ENCODE data around the gene TSPAN3. TPM values are rescaled to one million over a fixed set of nuclear protein-coding genes. Genes with fewer than 3 reads are reported as not detected.

The TSPAN3 gene
- total RNA-seq, 1 experiment from 2014 or later, result 237 TPM

GRCh38 chr15:77023576-77024272, 47.2 kb downstream of the TSPAN3 start:
- H3K27me3 Mint-ChIP-seq (ENCODE audit: insufficient read depth, unreplicated experiment), result no peaks in the 10 kb centered on the region

GRCh38 chr15:77022646-77023575, 48.0 kb downstream of the TSPAN3 start:
- Histone ChIP-seq H3K9me3 (no peaks in the 10 kb centered on the region), H3K27me3 (replicated peaks; ENCODE audit: control insufficient read depth, insufficient read depth, low read length) (no peaks in the 10 kb centered on the region), H3K36me3 (ENCODE audit: control insufficient read depth, insufficient read depth, low read length) (no peaks in the 10 kb centered on the region), H3K4me3 (ENCODE audit: low read depth, low read length) (no peak overlapping the region), H3K4me1 (no peaks in the 10 kb centered on the region)
- peak overlapping the region; percentile 64 for H3K27ac Mint-ChIP-seq (ENCODE audit: unreplicated experiment)
- POLR2A ChIA-PET, result no interaction called here
- no peak overlapping the region for H3K4me3 Mint-ChIP-seq (ENCODE audit: unreplicated experiment)
- BruUV-seq (replicated peaks), result no TSS peak
- intact Hi-C loops (cut with micrococcal nuclease; ENCODE audit: unreplicated experiment), result no loop called here
- peaks cover 4% of the 10 kb centered on the region for H3K36me3 Mint-ChIP-seq (ENCODE audit: insufficient read depth, unreplicated experiment)
- DNase-seq, result peak in 1 of 2 experiments; percentile 22
- CTCF ChIA-PET, result interaction anchor here (0.9 to 1.8 kb wide), 2 partner anchors 28 to 520 kb away, joined by 4 to 9 read pairs; partner anchors contain the start of gene PSTPIP1
- no peaks in the 10 kb centered on the region for H3K4me1 Mint-ChIP-seq (ENCODE audit: low read depth, unreplicated experiment)
- no peaks in the 10 kb centered on the region for H3K9me3 Mint-ChIP-seq (ENCODE audit: unreplicated experiment)
- H3K27me3 Mint-ChIP-seq (ENCODE audit: insufficient read depth, unreplicated experiment), result no peaks in the 10 kb centered on the region
- no peak for TF ChIP-seq CTCF (IDR thresholded peaks at IDR 0.05; ENCODE audit: insufficient read depth in 1 of 2, low read depth in 1 of 2, low read length in 1 of 2, severe bottlenecking in 1 of 2, unreplicated experiment in 1 of 2)

More at GRCh38 chr15:77023576-77024272, 47.2 kb downstream of the TSPAN3 start:
- no peaks in the 10 kb centered on the region for H3K9me3 ChIP-seq
- H3K4me1 ChIP-seq, result no peaks in the 10 kb centered on the region
- ChIA-PET CTCF (interaction anchor here (1.8 kb wide), 1 partner anchor 520 kb away, joined by 9 read pairs; no protein-coding TSS in a partner anchor), POLR2A (no interaction called here)
- BruUV-seq (replicated peaks), result no TSS peak
- DNase-seq, result peak in 1 of 2 experiments; percentile 24
- H3K4me3 Mint-ChIP-seq (ENCODE audit: unreplicated experiment), result no peak overlapping the region
- H3K27ac Mint-ChIP-seq (ENCODE audit: unreplicated experiment), result no peak overlapping the region
- no peaks in the 10 kb centered on the region for H3K9me3 Mint-ChIP-seq (ENCODE audit: unreplicated experiment)
- H3K27me3 ChIP-seq (replicated peaks; ENCODE audit: control insufficient read depth, insufficient read depth, low read length), result no peaks in the 10 kb centered on the region
- H3K4me1 Mint-ChIP-seq (ENCODE audit: low read depth, unreplicated experiment), result no peaks in the 10 kb centered on the region
- H3K36me3 Mint-ChIP-seq (ENCODE audit: insufficient read depth, unreplicated experiment), result peaks cover 4% of the 10 kb centered on the region
- no peak overlapping the region for H3K4me3 ChIP-seq (ENCODE audit: low read depth, low read length)
- TF ChIP-seq CTCF (IDR thresholded peaks at IDR 0.05; ENCODE audit: insufficient read depth in 1 of 2, low read depth in 1 of 2, low read length in 1 of 2, severe bottlenecking in 1 of 2, unreplicated experiment in 1 of 2), result no peak
- intact Hi-C loops (cut with micrococcal nuclease; ENCODE audit: unreplicated experiment), result loop anchor here (1.0 to 2.0 kb wide), 2 partner anchors 84 to 473 kb away; no protein-coding TSS in a partner anchor
- H3K36me3 ChIP-seq (ENCODE audit: control insufficient read depth, insufficient read depth, low read length), result no peaks in the 10 kb centered on the region

- H3K4me3 ChIP-seq (ENCODE audit: low read depth, low read length), result no peak overlapping the region
- H3K4me1 Mint-ChIP-seq (ENCODE audit: low read depth, unreplicated experiment), result no peaks in the 10 kb centered on the region
- BruUV-seq (replicated peaks), result no TSS peak
- ChIA-PET POLR2A (no interaction called here), CTCF (interaction anchor here (0.7 to 0.9 kb wide), 2 partner anchors 27 to 522 kb away, joined by 4 to 5 read pairs; partner anchors contain the start of gene PSTPIP1)
- H3K4me1 ChIP-seq, result no peaks in the 10 kb centered on the region
- H3K36me3 ChIP-seq (ENCODE audit: control insufficient read depth, insufficient read depth, low read length), result no peaks in the 10 kb centered on the region
- intact Hi-C loops (cut with micrococcal nuclease; ENCODE audit: unreplicated experiment), result no loop called here
- DNase-seq, result peak in 1 of 2 experiments; percentile 14
- no peaks in the 10 kb centered on the region for H3K9me3 Mint-ChIP-seq (ENCODE audit: unreplicated experiment)
- H3K4me3 Mint-ChIP-seq (ENCODE audit: unreplicated experiment), result no peak overlapping the region
- H3K36me3 Mint-ChIP-seq (ENCODE audit: insufficient read depth, unreplicated experiment), result peaks cover 4% of the 10 kb centered on the region
- H3K27me3 ChIP-seq (replicated peaks; ENCODE audit: control insufficient read depth, insufficient read depth, low read length), result no peaks in the 10 kb centered on the region
- peak overlapping the region; percentile 64 for H3K27ac Mint-ChIP-seq (ENCODE audit: unreplicated experiment)
- no peaks in the 10 kb centered on the region for H3K27me3 Mint-ChIP-seq (ENCODE audit: insufficient read depth, unreplicated experiment)
- no peaks in the 10 kb centered on the region for H3K9me3 ChIP-seq
- no peak for TF ChIP-seq CTCF (IDR thresholded peaks at IDR 0.05; ENCODE audit: insufficient read depth in 1 of 2, low read depth in 1 of 2, low read length in 1 of 2, severe bottlenecking in 1 of 2, unreplicated experiment in 1 of 2)
Measured at GRCh38 chr15:77021803-77022381, 49.0 kb downstream of the TSPAN3 start.

Data from Caco-2 (cell line).